Measurements from ENCODE around the gene MBD2.
A peak's percentile ranks its signal among the peaks of the same experiment; 100 is the strongest.
"Not testable (repeated sequence)": the region's sequence is repeated elsewhere in the genome, so short reads cannot be mapped to it uniquely, and the experiment has no call there.

The MBD2 gene

GRCh38 chr18:54224379-54225014, at the start of gene MBD2:
Gene MBD2 (minus strand): TSS chr18:54224669. CDS start chr18:54224559, 110 bp downstream.
- H3K4me1 ChIP-seq (ENCODE audit: control insufficient read depth in 2 of 2, insufficient read depth in 2 of 2, low read length in 2 of 2) = peaks cover 18 to 19% of the 10 kb centered on the region in 2 donors
- H3K4me3 ChIP-seq (ENCODE audit: low read length in 2 of 2) = peak within 1 kb of the TSS; percentile 67 to 88
- H3K27ac ChIP-seq (ENCODE audit: low read depth in 2 of 2, low read length in 2 of 2) = peak within 1 kb of the TSS; percentile 81 to 82
- peak within 1 kb of the TSS; percentile 38 to 80 for H3K9ac ChIP-seq (ENCODE audit: low read depth in 1 of 2, low read length in 2 of 2)
- H3K27me3 ChIP-seq (ENCODE audit: control insufficient read depth in 2 of 2, insufficient read depth in 2 of 2, low read length in 2 of 2) = no peaks in the 10 kb centered on the region
- H3K36me3 ChIP-seq (ENCODE audit: control insufficient read depth in 2 of 2, insufficient read depth in 2 of 2, low read length in 2 of 2) = no peaks in the 10 kb centered on the region
- no peaks in the 10 kb centered on the region for H3K9me3 ChIP-seq (ENCODE audit: control insufficient read depth in 2 of 2, low read length in 2 of 2)

GRCh38 chr18:54269893-54270844, 45.7 kb upstream of the MBD2 start:
- H3K9ac ChIP-seq (ENCODE audit: low read depth in 1 of 2, low read length in 2 of 2) = peak overlapping the region; percentile 86 to 94

GRCh38 chr18:54268751-54269150, 44.3 kb upstream of the MBD2 start:
- H3K9me3 ChIP-seq (ENCODE audit: control insufficient read depth in 2 of 2, low read length in 2 of 2) = no peaks in the 10 kb centered on the region
- peak overlapping the region; percentile 84 to 89 for H3K4me3 ChIP-seq (ENCODE audit: low read length in 2 of 2)
- H3K27ac ChIP-seq (ENCODE audit: low read depth in 2 of 2, low read length in 2 of 2) = peak overlapping the region; percentile 94 to 95
- peak overlapping the region; percentile 86 to 94 for H3K9ac ChIP-seq (ENCODE audit: low read depth in 1 of 2, low read length in 2 of 2)
- H3K27me3 ChIP-seq (ENCODE audit: control insufficient read depth in 2 of 2, insufficient read depth in 2 of 2, low read length in 2 of 2) = no peaks in the 10 kb centered on the region
- H3K36me3 ChIP-seq (ENCODE audit: control insufficient read depth in 2 of 2, insufficient read depth in 2 of 2, low read length in 2 of 2) = no peaks in the 10 kb centered on the region
- peaks cover 0 to 2% of the 10 kb centered on the region in 2 donors for H3K4me1 ChIP-seq (ENCODE audit: control insufficient read depth in 2 of 2, insufficient read depth in 2 of 2, low read length in 2 of 2)

More at GRCh38 chr18:54269893-54270844, 45.7 kb upstream of the MBD2 start:
- H3K27ac ChIP-seq (ENCODE audit: low read depth in 2 of 2, low read length in 2 of 2) = peak overlapping the region; percentile 94 to 95
- H3K4me3 ChIP-seq (ENCODE audit: low read length in 2 of 2) = peak overlapping the region; percentile 84 to 89
- no peaks in the 10 kb centered on the region for H3K27me3 ChIP-seq (ENCODE audit: control insufficient read depth in 2 of 2, insufficient read depth in 2 of 2, low read length in 2 of 2)
- H3K36me3 ChIP-seq (ENCODE audit: control insufficient read depth in 2 of 2, insufficient read depth in 2 of 2, low read length in 2 of 2) = no peaks in the 10 kb centered on the region
- H3K4me1 ChIP-seq (ENCODE audit: control insufficient read depth in 2 of 2, insufficient read depth in 2 of 2, low read length in 2 of 2) = peaks cover 0 to 2% of the 10 kb centered on the region in 2 donors
- no peaks in the 10 kb centered on the region for H3K9me3 ChIP-seq (ENCODE audit: control insufficient read depth in 2 of 2, low read length in 2 of 2)

GRCh38 chr18:54267701-54268100, 43.2 kb upstream of the MBD2 start:
- no peak overlapping the region for H3K27ac ChIP-seq (ENCODE audit: low read depth in 2 of 2, low read length in 2 of 2)
- no peaks in the 10 kb centered on the region for H3K27me3 ChIP-seq (ENCODE audit: control insufficient read depth in 2 of 2, insufficient read depth in 2 of 2, low read length in 2 of 2)
- H3K36me3 ChIP-seq (ENCODE audit: control insufficient read depth in 2 of 2, insufficient read depth in 2 of 2, low read length in 2 of 2) = no peaks in the 10 kb centered on the region
- no peak overlapping the region for H3K4me3 ChIP-seq (ENCODE audit: low read length in 2 of 2)
- H3K9ac ChIP-seq (ENCODE audit: low read depth in 1 of 2, low read length in 2 of 2) = no peak overlapping the region
- H3K9me3 ChIP-seq (ENCODE audit: control insufficient read depth in 2 of 2, low read length in 2 of 2) = no peaks in the 10 kb centered on the region
- peaks cover 0 to 2% of the 10 kb centered on the region in 2 donors for H3K4me1 ChIP-seq (ENCODE audit: control insufficient read depth in 2 of 2, insufficient read depth in 2 of 2, low read length in 2 of 2)

- H3K9me3 ChIP-seq (ENCODE audit: control insufficient read depth in 2 of 2, low read length in 2 of 2) = no peaks in the 10 kb centered on the region
- H3K9ac ChIP-seq (ENCODE audit: low read depth in 1 of 2, low read length in 2 of 2) = no peak overlapping the region
- H3K27ac ChIP-seq (ENCODE audit: low read depth in 2 of 2, low read length in 2 of 2) = no peak overlapping the region
- H3K4me1 ChIP-seq (ENCODE audit: control insufficient read depth in 2 of 2, insufficient read depth in 2 of 2, low read length in 2 of 2) = no peaks in the 10 kb centered on the region
- no peaks in the 10 kb centered on the region for H3K36me3 ChIP-seq (ENCODE audit: control insufficient read depth in 2 of 2, insufficient read depth in 2 of 2, low read length in 2 of 2)
- no peak overlapping the region for H3K4me3 ChIP-seq (ENCODE audit: low read length in 2 of 2)
- no peaks in the 10 kb centered on the region for H3K27me3 ChIP-seq (ENCODE audit: control insufficient read depth in 2 of 2, insufficient read depth in 2 of 2, low read length in 2 of 2)
Measured at GRCh38 chr18:54263904-54264336, 39.5 kb upstream of the MBD2 start.

- Histone ChIP-seq H3K4me3 (ENCODE audit: low read length in 2 of 2) (no peak overlapping the region), H3K9me3 (ENCODE audit: control insufficient read depth in 2 of 2, low read length in 2 of 2) (no peaks in the 10 kb centered on the region), H3K27me3 (ENCODE audit: control insufficient read depth in 2 of 2, insufficient read depth in 2 of 2, low read length in 2 of 2) (no peaks in the 10 kb centered on the region), H3K4me1 (ENCODE audit: control insufficient read depth in 2 of 2, insufficient read depth in 2 of 2, low read length in 2 of 2) (no peaks in the 10 kb centered on the region), H3K9ac (ENCODE audit: low read depth in 1 of 2, low read length in 2 of 2) (no peak overlapping the region), H3K27ac (ENCODE audit: low read depth in 2 of 2, low read length in 2 of 2) (peak overlapping the region; percentile 42 to 52), H3K36me3 (ENCODE audit: control insufficient read depth in 2 of 2, insufficient read depth in 2 of 2, low read length in 2 of 2) (no peaks in the 10 kb centered on the region)
Measured at GRCh38 chr18:54261894-54262293, 37.4 kb upstream of the MBD2 start.

- no peak overlapping the region for H3K4me3 ChIP-seq (ENCODE audit: low read length in 2 of 2)
- H3K9me3 ChIP-seq (ENCODE audit: control insufficient read depth in 2 of 2, low read length in 2 of 2) = no peaks in the 10 kb centered on the region
- H3K36me3 ChIP-seq (ENCODE audit: control insufficient read depth in 2 of 2, insufficient read depth in 2 of 2, low read length in 2 of 2) = no peaks in the 10 kb centered on the region
- no peak overlapping the region for H3K9ac ChIP-seq (ENCODE audit: low read depth in 1 of 2, low read length in 2 of 2)
- no peaks in the 10 kb centered on the region for H3K27me3 ChIP-seq (ENCODE audit: control insufficient read depth in 2 of 2, insufficient read depth in 2 of 2, low read length in 2 of 2)
- peak overlapping the region in 1 of 2 donors; percentile 20 for H3K27ac ChIP-seq (ENCODE audit: low read depth in 2 of 2, low read length in 2 of 2)
- no peaks in the 10 kb centered on the region for H3K4me1 ChIP-seq (ENCODE audit: control insufficient read depth in 2 of 2, insufficient read depth in 2 of 2, low read length in 2 of 2)
Measured at GRCh38 chr18:54260396-54261072, 36.1 kb upstream of the MBD2 start.

GRCh38 chr18:54257818-54258217, 33.3 kb upstream of the MBD2 start:
- H3K27me3 ChIP-seq (ENCODE audit: control insufficient read depth in 2 of 2, insufficient read depth in 2 of 2, low read length in 2 of 2); H3K9ac ChIP-seq (ENCODE audit: low read depth in 1 of 2, low read length in 2 of 2); H3K36me3 ChIP-seq (ENCODE audit: control insufficient read depth in 2 of 2, insufficient read depth in 2 of 2, low read length in 2 of 2); H3K4me1 ChIP-seq (ENCODE audit: control insufficient read depth in 2 of 2, insufficient read depth in 2 of 2, low read length in 2 of 2); H3K27ac ChIP-seq (ENCODE audit: low read depth in 2 of 2, low read length in 2 of 2); H3K4me3 ChIP-seq (ENCODE audit: low read length in 2 of 2); H3K9me3 ChIP-seq (ENCODE audit: control insufficient read depth in 2 of 2, low read length in 2 of 2): not testable (repeated sequence)

GRCh38 chr18:54257015-54257414, 32.5 kb upstream of the MBD2 start:
- H3K27ac ChIP-seq (ENCODE audit: low read depth in 2 of 2, low read length in 2 of 2) = no peak overlapping the region
- H3K9me3 ChIP-seq (ENCODE audit: control insufficient read depth in 2 of 2, low read length in 2 of 2) = no peaks in the 10 kb centered on the region
- H3K9ac ChIP-seq (ENCODE audit: low read depth in 1 of 2, low read length in 2 of 2) = no peak overlapping the region
- no peaks in the 10 kb centered on the region for H3K27me3 ChIP-seq (ENCODE audit: control insufficient read depth in 2 of 2, insufficient read depth in 2 of 2, low read length in 2 of 2)
- no peak overlapping the region for H3K4me3 ChIP-seq (ENCODE audit: low read length in 2 of 2)
- no peaks in the 10 kb centered on the region for H3K36me3 ChIP-seq (ENCODE audit: control insufficient read depth in 2 of 2, insufficient read depth in 2 of 2, low read length in 2 of 2)
- H3K4me1 ChIP-seq (ENCODE audit: control insufficient read depth in 2 of 2, insufficient read depth in 2 of 2, low read length in 2 of 2) = no peaks in the 10 kb centered on the region

GRCh38 chr18:54255141-54255540, 30.7 kb upstream of the MBD2 start:
- H3K4me3 ChIP-seq (ENCODE audit: low read length in 2 of 2) = no peak overlapping the region
- no peaks in the 10 kb centered on the region for H3K36me3 ChIP-seq (ENCODE audit: control insufficient read depth in 2 of 2, insufficient read depth in 2 of 2, low read length in 2 of 2)
- H3K27me3 ChIP-seq (ENCODE audit: control insufficient read depth in 2 of 2, insufficient read depth in 2 of 2, low read length in 2 of 2) = no peaks in the 10 kb centered on the region
- H3K9ac ChIP-seq (ENCODE audit: low read depth in 1 of 2, low read length in 2 of 2) = no peak overlapping the region
- H3K4me1 ChIP-seq (ENCODE audit: control insufficient read depth in 2 of 2, insufficient read depth in 2 of 2, low read length in 2 of 2) = no peaks in the 10 kb centered on the region
- H3K27ac ChIP-seq (ENCODE audit: low read depth in 2 of 2, low read length in 2 of 2) = no peak overlapping the region
- no peaks in the 10 kb centered on the region for H3K9me3 ChIP-seq (ENCODE audit: control insufficient read depth in 2 of 2, low read length in 2 of 2)

All from mucosa of rectum (tissue), 2 donors.